Cardiac muscle cell (in vitro differentiated cells and primary cell): Measurements from ENCODE around the gene CYB5R2. TPM values are rescaled to one million over a fixed set of nuclear protein-coding genes. Genes with fewer than 3 reads are reported as not detected.

ENCODE experiments used
- DNase-seq, 2 donors: peaks; one replicate each; pipeline versions ENCODE4 v3.0.0 to v3.0.0-alpha.2; 2010 to 2017; ENCODE audit warnings: low read depth in 1 of 2, low spot score in 1 of 2
- H3K27ac ChIP-seq: fragments of 200-600 bp; sonication (generic); 2 replicates; pipeline ENCODE4 v1.5.1; 2016
- H3K27me3 ChIP-seq: fragments of 200-600 bp; sonication (generic); 2 replicates; pipeline ENCODE4 v1.6.0; 2016; ENCODE audit warnings: control low read depth
- H3K36me3 ChIP-seq: fragments of 200-600 bp; sonication (generic); 2 replicates; pipeline ENCODE4 v1.5.1; 2016; ENCODE audit warnings: control low read depth
- H3K4me1 ChIP-seq: fragments of 200-600 bp; sonication (generic); 2 replicates; pipeline ENCODE4 v1.8.1; 2017; ENCODE audit warnings: low read depth, mild to moderate bottlenecking, mixed run types
- H3K4me3 ChIP-seq: fragments of 200-600 bp; sonication (generic); 2 replicates; pipeline ENCODE4 v1.5.1; 2016; ENCODE audit warnings: mild to moderate bottlenecking
- H3K9me3 ChIP-seq: fragments of 200-600 bp; sonication (generic); 2 replicates; pipeline ENCODE4 v1.5.1; 2017; ENCODE audit warnings: low read depth, mild to moderate bottlenecking, control low read depth
- CTCF ChIP-seq: IDR thresholded peaks from 2 replicates; pipeline ENCODE4 v1.5.1; 2012; ENCODE audit warnings: low read depth, mild to moderate bottlenecking, low read length
- polyA plus RNA-seq: library from polyadenylated mRNA; unstranded; fragments of >200 nt; fragmentation: Nextera tagmentation; extraction: Ambion mirVana; gene quantifications from 2 replicates; pipeline ENCODE4 v1.2.1, GENCODE V29; 2016
- total RNA-seq: library from RNA; depleted of rRNA; stranded (reverse); fragments of >200 nt; gene quantifications from 2 replicates; pipeline ENCODE4 v1.2.3, GENCODE V29; 2016

The CYB5R2 gene
- total and polyA plus RNA-seq, 2 experiments from 2014 or later = 4.1 to 4.5 TPM

GRCh38 chr11:7646866-7647265, 26.4 kb downstream of the CYB5R2 start:
- TF ChIP-seq CTCF = no peak
- Histone ChIP-seq H3K4me3 (no peak overlapping the region), H3K27ac (no peak overlapping the region), H3K36me3 (no peaks in the 10 kb centered on the region), H3K27me3 (no peaks in the 10 kb centered on the region), H3K9me3 (no peaks in the 10 kb centered on the region), H3K4me1 (no peaks in the 10 kb centered on the region)
- DNase-seq = no peak

- H3K4me1 ChIP-seq = no peaks in the 10 kb centered on the region
- TF ChIP-seq CTCF = no peak
- no peak overlapping the region for H3K27ac ChIP-seq
- H3K27me3 ChIP-seq = no peaks in the 10 kb centered on the region
- H3K9me3 ChIP-seq = no peaks in the 10 kb centered on the region
- DNase-seq = no peak
- H3K4me3 ChIP-seq = no peak overlapping the region
- no peaks in the 10 kb centered on the region for H3K36me3 ChIP-seq
Measured at GRCh38 chr11:7645206-7645605, 28.1 kb downstream of the CYB5R2 start.

GRCh38 chr11:7643314-7643713, 30.0 kb downstream of the CYB5R2 start:
- Histone ChIP-seq H3K4me3 (no peak overlapping the region), H3K36me3 (no peaks in the 10 kb centered on the region), H3K27me3 (no peaks in the 10 kb centered on the region), H3K9me3 (no peaks in the 10 kb centered on the region), H3K27ac (no peak overlapping the region), H3K4me1 (no peaks in the 10 kb centered on the region)
- no peak for TF ChIP-seq CTCF
- no peak for DNase-seq

GRCh38 chr11:7642747-7643146, 30.6 kb downstream of the CYB5R2 start:
- Histone ChIP-seq H3K27me3 (no peaks in the 10 kb centered on the region), H3K9me3 (no peaks in the 10 kb centered on the region), H3K27ac (no peak overlapping the region), H3K4me3 (no peak overlapping the region), H3K4me1 (no peaks in the 10 kb centered on the region), H3K36me3 (no peaks in the 10 kb centered on the region)
- no peak for DNase-seq
- no peak for TF ChIP-seq CTCF

- no peak for DNase-seq
- no peak overlapping the region for H3K27ac ChIP-seq
- H3K36me3 ChIP-seq = no peaks in the 10 kb centered on the region
- no peak overlapping the region for H3K4me3 ChIP-seq
- H3K4me1 ChIP-seq = no peaks in the 10 kb centered on the region
- no peaks in the 10 kb centered on the region for H3K27me3 ChIP-seq
- TF ChIP-seq CTCF = no peak
- H3K9me3 ChIP-seq = no peaks in the 10 kb centered on the region
Measured at GRCh38 chr11:7640816-7641215, 32.5 kb downstream of the CYB5R2 start.

GRCh38 chr11:7639643-7640025, 33.7 kb downstream of the CYB5R2 start:
- no peaks in the 10 kb centered on the region for H3K36me3 ChIP-seq
- no peak for DNase-seq
- TF ChIP-seq CTCF = no peak

More at GRCh38 chr11:7639643-7640025, 33.7 kb downstream of the CYB5R2 start:
- no peaks in the 10 kb centered on the region for H3K27me3 ChIP-seq
- H3K4me1 ChIP-seq = no peaks in the 10 kb centered on the region
- no peak overlapping the region for H3K27ac ChIP-seq
- no peaks in the 10 kb centered on the region for H3K9me3 ChIP-seq
- H3K4me3 ChIP-seq = no peak overlapping the region
